HCT116 (cell line): ENCODE measurements around the gene HOXC6. TPM values are rescaled to one million over a fixed set of nuclear protein-coding genes. Genes with fewer than 3 reads are reported as not detected.

Experiments
- ATAC-seq: fragments of 200-7000 bp; cut with Tn5 transposase; 2 replicates; pipeline ENCODE4 v1.9.1; 2020; ENCODE audit warnings: mild to moderate bottlenecking, moderate library complexity
- BruUV-seq: library from RNA; stranded (reverse); fragments of 400-500 nt; replicated peaks from 2 replicates; lab custom pipeline; 2021; lab: Mats Ljungman, UMichigan
- CTCF ChIA-PET: fragments of 300-600 bp; sonication (Branson Sonifier 250); formaldehyde crosslinking; loops from one replicate; lab custom pipeline; 2021; ENCODE audit warnings: antibody characterized with exemption; lab: Charles Lee
- POLR2A ChIA-PET: fragments of 300-600, 350-600 bp; sonication (Branson Sonifier 250); formaldehyde crosslinking; loops from one replicate; lab custom pipeline; 2021; ENCODE audit warnings: antibody characterized with exemption; lab: Charles Lee
- RAD21 ChIA-PET, 2 experiments: fragments of 300-600 bp; sonication (Branson Sonifier 250); formaldehyde crosslinking; loops; one replicate each; lab custom pipeline; 2023; ENCODE audit warnings: low total read pairs in 2 of 2; ENCODE audit not compliant: uncharacterized antibody in 2 of 2, unreplicated experiment in 2 of 2, low non-redundant PET in 1 of 2; lab: Charles Lee
- DNase-seq: peaks from one replicate; pipeline ENCODE4 v3.0.0-alpha.2; 2010; ENCODE audit warnings: low read depth, low spot score
- H2AFZ ChIP-seq: fragments of 200-600 bp; shearing (Covaris generic), sonication (generic); 2 replicates; pipeline ENCODE4 v1.6.1; 2017; ENCODE audit warnings: low read depth, mixed run types, mixed read lengths, antibody characterized with exemption, low read length; ENCODE audit not compliant: poor library complexity, severe bottlenecking
- H3K27ac ChIP-seq: 2 replicates; pipeline ENCODE4 v1.5.1; 2012; ENCODE audit warnings: low read depth, low read length
- H3K27me3 ChIP-seq: fragments of 200-600 bp; sonication (generic); 2 replicates; pipeline ENCODE4 v1.6.1; 2016; ENCODE audit warnings: mixed run types, low read length, mixed read lengths; ENCODE audit not compliant: insufficient read depth
- H3K36me3 ChIP-seq, 2 experiments: fragments of 200-500 bp in 1 of 2; fragments of 200-600 bp in 1 of 2; sonication (Bioruptor generic) in 1 of 2; sonication (generic) in 1 of 2; 2 replicates each; pipeline versions ENCODE4 v1.5.1 to v1.6.1; 2014 to 2016; ENCODE audit warnings: low read length in 2 of 2, inconsistent platforms in 1 of 2, mixed read lengths in 1 of 2, mixed run types in 1 of 2; ENCODE audit not compliant: insufficient read depth in 2 of 2, control insufficient read depth in 1 of 2
- H3K4me1 ChIP-seq, 2 experiments: fragments of 200-600 bp in 1 of 2; sonication (generic) in 1 of 2; 2 replicates each; pipeline versions ENCODE4 v1.5.1 to v1.6.1; 2012 to 2017; ENCODE audit warnings: low read length in 2 of 2, inconsistent platforms in 1 of 2, mild to moderate bottlenecking in 1 of 2, mixed read lengths in 1 of 2, mixed run types in 1 of 2, moderate library complexity in 1 of 2; ENCODE audit not compliant: insufficient read depth in 2 of 2, control insufficient read depth in 1 of 2
- H3K4me2 ChIP-seq: fragments of 200-600 bp; sonication (generic); 2 replicates; pipeline ENCODE4 v1.6.1; 2017; ENCODE audit warnings: mixed run types, low read length, mixed read lengths
- H3K4me3 ChIP-seq, 2 experiments: fragments of 200-600 bp in 1 of 2; sonication (generic) in 1 of 2; replicated peaks in 1 of 2; 2 replicates each; pipeline ENCODE4 v1.5.1; 2011 to 2016; ENCODE audit warnings: low read length in 2 of 2, control low read depth in 1 of 2, low read depth in 1 of 2, mild to moderate bottlenecking in 1 of 2, mixed read lengths in 1 of 2, mixed run types in 1 of 2
- H3K79me2 ChIP-seq: fragments of 200-600 bp; sonication (generic); 2 replicates; pipeline ENCODE4 v1.6.1; 2017; ENCODE audit warnings: mild to moderate bottlenecking, mixed run types, low read length, moderate library complexity, mixed read lengths; ENCODE audit not compliant: insufficient read depth
- H3K9ac ChIP-seq: fragments of 200-600 bp; sonication (generic); 2 replicates; pipeline ENCODE4 v1.6.1; 2016; ENCODE audit warnings: low read length, mixed read lengths
- H3K9me2 ChIP-seq: fragments of 200-600 bp; sonication (generic), shearing (Covaris generic); 2 replicates; pipeline ENCODE4 v1.6.1; 2017; ENCODE audit warnings: mixed run types, mild to moderate bottlenecking, moderate library complexity; ENCODE audit not compliant: insufficient read depth
- H3K9me3 ChIP-seq, 2 experiments: fragments of 200-500 bp in 1 of 2; fragments of 200-600 bp in 1 of 2; sonication (Bioruptor generic) in 1 of 2; sonication (generic) in 1 of 2; 2 replicates each; pipeline ENCODE4 v1.6.1; 2014 to 2017; ENCODE audit warnings: low read length in 2 of 2, mixed read lengths in 2 of 2, inconsistent platforms in 1 of 2, low read depth in 1 of 2, mild to moderate bottlenecking in 1 of 2, mixed run types in 1 of 2, moderate library complexity in 1 of 2; ENCODE audit not compliant: control insufficient read depth in 1 of 2, insufficient read depth in 1 of 2
- H4K20me1 ChIP-seq: fragments of 200-600 bp; sonication (generic), shearing (Covaris generic); 2 replicates; pipeline ENCODE4 v1.6.1; 2017; ENCODE audit warnings: mixed run types, mild to moderate bottlenecking, moderate library complexity; ENCODE audit not compliant: insufficient read depth
- JUND ChIP-seq: IDR thresholded peaks from 2 replicates; pipeline ENCODE4 v1.6.1; 2012
- MAX ChIP-seq: IDR thresholded peaks from 2 replicates; pipeline ENCODE4 v1.6.1; 2012
- POLR2A ChIP-seq: IDR thresholded peaks from 2 replicates; pipeline ENCODE4 v1.7.0; 2011; ENCODE audit warnings: borderline replicate concordance; ENCODE audit not compliant: insufficient read depth, insufficient read length; ENCODE audit errors: extremely low read depth
- SP1 ChIP-seq: IDR thresholded peaks from 2 replicates; pipeline ENCODE4 v1.6.1; 2012; ENCODE audit warnings: low read depth
- SRF ChIP-seq: IDR thresholded peaks from 2 replicates; pipeline ENCODE4 v1.6.1; 2012; ENCODE audit warnings: low read depth
- TCF7L2 ChIP-seq: IDR thresholded peaks from 2 replicates; pipeline ENCODE4 v1.7.0; 2011; ENCODE audit warnings: borderline replicate concordance, inconsistent platforms; ENCODE audit not compliant: insufficient read depth, insufficient read length; ENCODE audit errors: extremely low read depth
- YY1 ChIP-seq: IDR thresholded peaks from 2 replicates; pipeline ENCODE4 v1.6.1; 2011; ENCODE audit warnings: low read length, low read depth, moderate library complexity, mild to moderate bottlenecking; ENCODE audit not compliant: insufficient replicate concordance; ENCODE audit errors: extremely low read depth
- ZBTB33 ChIP-seq: IDR thresholded peaks from 2 replicates; pipeline ENCODE4 v1.6.1; 2011; ENCODE audit warnings: mild to moderate bottlenecking, low read length, moderate library complexity; ENCODE audit not compliant: insufficient replicate concordance; ENCODE audit errors: extremely low read depth
- intact Hi-C: fragments of 100-400 bp; cut with micrococcal nuclease; formaldehyde crosslinking; loops from 2 replicates; pipeline ENCODE4 v1.10.0; 2022
- total RNA-seq: library from RNA; stranded (reverse); gene quantifications from one replicate; pipeline ENCODE4 v1.2.1, GENCODE V29; 2021; ENCODE audit not compliant: unreplicated experiment

HOXC6 gene
- total RNA-seq, 1 experiment from 2014 or later: 3.1 TPM

- no TSS peak for BruUV-seq
- no peak overlapping the region for H3K4me3 ChIP-seq
- H3K4me2 ChIP-seq: no peak overlapping the region
- no peaks in the 10 kb centered on the region for H3K27me3 ChIP-seq
- ChIA-PET POLR2A (no interaction called here), RAD21 (no interaction called here), CTCF (interaction anchor here (3.5 kb wide), 1 partner anchor 163 kb away, joined by 38 read pairs; no protein-coding TSS in a partner anchor)
- H3K4me1 ChIP-seq: peaks cover 7 to 20% of the 10 kb centered on the region in 2 experiments
- intact Hi-C loops: loop anchor here (5.0 kb wide), 1 partner anchor 107 kb away; no protein-coding TSS in a partner anchor
- H3K9ac ChIP-seq: no peak overlapping the region
- H3K36me3 ChIP-seq: no peaks in the 10 kb centered on the region
- no peaks in the 10 kb centered on the region for H3K9me2 ChIP-seq
- ATAC-seq (no peak), DNase-seq (no peak)
- no peaks in the 10 kb centered on the region for H3K9me3 ChIP-seq
- no peaks in the 10 kb centered on the region for H3K79me2 ChIP-seq
- H3K27ac ChIP-seq: no peak overlapping the region
- H2AFZ ChIP-seq: no peak overlapping the region
- TF ChIP-seq MAX (no peak), SRF (no peak), JUND (no peak), YY1 (no peak), TCF7L2 (no peak), ZBTB33 (no peak), POLR2A (no peak), SP1 (no peak)
- no peaks in the 10 kb centered on the region for H4K20me1 ChIP-seq
These were observed 2.2 kb downstream of the HOXC6 start for GRCh38 chr12:54030442-54030801.
